Measurements from ENCODE around the gene JAZF1.

- TF ChIP-seq FOS (IDR thresholded peaks at IDR 0.05; ENCODE audit: borderline replicate concordance, extremely low read depth, insufficient read length) (no peak), TCF12 (IDR thresholded peaks at IDR 0.05; ENCODE audit: low read depth, low read length) (no peak), NR2C2 (IDR thresholded peaks at IDR 0.05; ENCODE audit: borderline replicate concordance, control insufficient read depth, insufficient read length, low read depth) (no peak), ESRRA (IDR thresholded peaks at IDR 0.05; ENCODE audit: low read length) (no peak), ZNF217 (IDR thresholded peaks at IDR 0.05) (no peak), POLR2AphosphoS2 (IDR thresholded peaks at IDR 0.05; ENCODE audit: low read depth, low read length) (no peak), POLR2AphosphoS5 (IDR thresholded peaks at IDR 0.05; ENCODE audit: low read length) (no peak)
Observed at GRCh38 chr7:28160551-28160991, 20.0 kb downstream of the JAZF1 start.
